H9 (cell line): Measurements from ENCODE around the gene ZBTB45. TPM values are rescaled to one million over a fixed set of nuclear protein-coding genes. Genes with fewer than 3 reads are reported as not detected.

Source experiments
- DNase-seq: peaks from one replicate; pipeline ENCODE4 v3.0.0-alpha.2; 2017
- H2AFZ ChIP-seq: one replicate; pipeline ENCODE4 v1.6.1; 2013; ENCODE audit warnings: mild to moderate bottlenecking, low read length, control low read depth, moderate library complexity
- H2AK5ac ChIP-seq: 2 replicates; pipeline ENCODE4 v1.6.1; 2013; ENCODE audit warnings: low read length, control low read depth, mixed read lengths; ENCODE audit not compliant: insufficient read length
- H2BK120ac ChIP-seq: one replicate; pipeline ENCODE4 v1.6.1; 2013; ENCODE audit warnings: low read depth, mild to moderate bottlenecking, low read length, control low read depth, inconsistent platforms; ENCODE audit not compliant: poor library complexity, severe bottlenecking
- H2BK12ac ChIP-seq: 2 replicates; pipeline ENCODE4 v1.6.1; 2013; ENCODE audit warnings: low read length, control low read depth, mixed read lengths, low read depth; ENCODE audit not compliant: insufficient read length
- H2BK15ac ChIP-seq: 2 replicates; pipeline ENCODE4 v1.6.1; 2013; ENCODE audit warnings: low read depth, low read length, control low read depth
- H2BK20ac ChIP-seq: one replicate; pipeline ENCODE4 v1.6.1; 2013; ENCODE audit warnings: low read depth, mild to moderate bottlenecking, low read length, control low read depth, inconsistent platforms; ENCODE audit not compliant: poor library complexity, severe bottlenecking
- H2BK5ac ChIP-seq: 2 replicates; pipeline ENCODE4 v1.6.1; 2013; ENCODE audit warnings: low read length, control low read depth, mixed read lengths; ENCODE audit not compliant: insufficient read length
- H3K14ac ChIP-seq: 2 replicates; pipeline ENCODE4 v1.6.1; 2013; ENCODE audit warnings: low read length, control low read depth; ENCODE audit not compliant: insufficient read depth
- H3K18ac ChIP-seq: 2 replicates; pipeline ENCODE4 v1.6.1; 2013; ENCODE audit warnings: low read depth, mild to moderate bottlenecking, mixed read lengths, low read length, control low read depth; ENCODE audit not compliant: insufficient read length
- H3K23ac ChIP-seq: 2 replicates; pipeline ENCODE4 v1.6.1; 2013; ENCODE audit warnings: low read length, control low read depth, mixed read lengths, low read depth; ENCODE audit not compliant: insufficient read length
- H3K23me2 ChIP-seq: 2 replicates; pipeline ENCODE4 v1.6.1; 2013; ENCODE audit warnings: low read depth, mild to moderate bottlenecking, mixed read lengths, low read length, control low read depth; ENCODE audit not compliant: insufficient read length, poor library complexity, severe bottlenecking
- H3K27ac ChIP-seq: 2 replicates; pipeline ENCODE4 v1.5.1; 2013; ENCODE audit warnings: low read length, control low read depth, mixed read lengths, low read depth; ENCODE audit not compliant: insufficient read length
- H3K27me3 ChIP-seq: 2 replicates; pipeline ENCODE4 v1.6.1; 2013; ENCODE audit warnings: low read length, control low read depth, inconsistent platforms; ENCODE audit not compliant: insufficient read depth
- H3K4ac ChIP-seq: 2 replicates; pipeline ENCODE4 v1.6.1; 2013; ENCODE audit warnings: low read depth, mild to moderate bottlenecking, control low read depth, inconsistent platforms, low read length, moderate library complexity
- H3K4me1 ChIP-seq: 2 replicates; pipeline ENCODE4 v1.6.1; 2013; ENCODE audit warnings: low read length, control low read depth, inconsistent platforms; ENCODE audit not compliant: insufficient read depth
- H3K4me2 ChIP-seq: 2 replicates; pipeline ENCODE4 v1.6.1; 2013; ENCODE audit warnings: low read length, control low read depth, mixed read lengths; ENCODE audit not compliant: insufficient read length, insufficient read depth
- H3K56ac ChIP-seq: 2 replicates; pipeline ENCODE4 v1.6.1; 2013; ENCODE audit warnings: low read depth, mild to moderate bottlenecking, mixed read lengths, low read length, control low read depth; ENCODE audit not compliant: insufficient read length
- H3K79me1 ChIP-seq: 2 replicates; pipeline ENCODE4 v1.6.1; 2013; ENCODE audit warnings: low read depth, mild to moderate bottlenecking, moderate library complexity, low read length, control low read depth, inconsistent platforms; ENCODE audit not compliant: insufficient read depth, poor library complexity, severe bottlenecking
- H3K79me2 ChIP-seq: 2 replicates; pipeline ENCODE4 v1.6.1; 2013; ENCODE audit warnings: low read length, control low read depth, inconsistent platforms; ENCODE audit not compliant: insufficient read depth
- H3K9ac ChIP-seq: 2 replicates; pipeline ENCODE4 v1.6.1; 2013; ENCODE audit warnings: low read length, control low read depth, mixed read lengths; ENCODE audit not compliant: insufficient read length; ENCODE audit errors: extremely low read depth
- H3K9me3 ChIP-seq: one replicate; pipeline ENCODE4 v1.6.1; 2013; ENCODE audit warnings: low read depth, low read length, inconsistent platforms; ENCODE audit not compliant: control insufficient read depth
- H3T11ph ChIP-seq: one replicate; pipeline ENCODE4 v1.6.1; 2013; ENCODE audit warnings: mild to moderate bottlenecking, low read length, control low read depth, inconsistent platforms
- H4K20me1 ChIP-seq: one replicate; pipeline ENCODE4 v1.6.1; 2013; ENCODE audit not compliant: control insufficient read depth, insufficient read length, insufficient read depth
- H4K5ac ChIP-seq: 2 replicates; pipeline ENCODE4 v1.6.1; 2013; ENCODE audit warnings: low read depth, mild to moderate bottlenecking, mixed read lengths, low read length, control low read depth; ENCODE audit not compliant: insufficient read length
- H4K8ac ChIP-seq: replicated peaks from 2 replicates; pipeline ENCODE4 v1.6.1; 2013; ENCODE audit warnings: low read length, control low read depth, mixed read lengths, low read depth; ENCODE audit not compliant: insufficient read length
- H4K91ac ChIP-seq: 2 replicates; pipeline ENCODE4 v1.6.1; 2013; ENCODE audit warnings: low read depth, mild to moderate bottlenecking, moderate library complexity, mixed read lengths, low read length, control low read depth; ENCODE audit not compliant: insufficient read length
- H3K27ac Mint-ChIP-seq, 3 experiments: 2 replicates in 2 of 3; 3 replicates in 1 of 3; pipeline ENCODE4 v1.8.0; 2020 to 2021; ENCODE audit warnings: mixed read lengths in 3 of 3, mild to moderate bottlenecking in 1 of 3, moderate library complexity in 1 of 3
- H3K27me3 Mint-ChIP-seq: 2 replicates; pipeline ENCODE4 v1.8.0; 2021; ENCODE audit warnings: low read depth, mild to moderate bottlenecking, moderate library complexity, mixed read lengths
- H3K36me3 Mint-ChIP-seq, 3 experiments: 2 replicates in 2 of 3; 3 replicates in 1 of 3; pipeline ENCODE4 v1.8.0; 2020 to 2021; ENCODE audit warnings: low read depth in 3 of 3, mixed read lengths in 3 of 3; ENCODE audit not compliant: insufficient read depth in 1 of 3
- H3K4me1 Mint-ChIP-seq, 2 experiments: 2 replicates each; pipeline ENCODE4 v1.8.0; 2020; ENCODE audit warnings: mixed read lengths in 2 of 2
- H3K4me3 Mint-ChIP-seq, 2 experiments: 2 replicates in 1 of 2; 3 replicates in 1 of 2; pipeline ENCODE4 v1.8.0; 2020 to 2021; ENCODE audit warnings: mild to moderate bottlenecking in 2 of 2, mixed read lengths in 2 of 2, moderate library complexity in 1 of 2
- H3K9me3 Mint-ChIP-seq, 2 experiments: 2 replicates in 1 of 2; 3 replicates in 1 of 2; pipeline ENCODE4 v1.8.0; 2020; ENCODE audit warnings: mild to moderate bottlenecking in 2 of 2, mixed read lengths in 2 of 2, moderate library complexity in 1 of 2
- CTCF ChIP-seq: fragments of 200-600 bp; sonication (generic); conservative IDR thresholded peaks from 3 replicates; pipeline ENCODE4 v1.8.0; 2021; ENCODE audit warnings: antibody characterized with exemption, mild to moderate bottlenecking
- WGBS: extraction: QIAGEN DNeasy Blood & Tissue Kit; methylation state at CpG from one replicate; pipeline ENCODE4 v1.1.7; 2013; ENCODE audit warnings: missing lambda C conversion rate, low lambda C conversion rate, mixed read lengths; ENCODE audit not compliant: insufficient read length; ENCODE audit errors: extremely low coverage; 5-methylcytosine and 5-hydroxymethylcytosine counted together
- total RNA-seq: library from RNA; stranded (reverse); gene quantifications from 2 replicates; pipeline ENCODE4 v1.2.1, GENCODE V29; 2021

ZBTB45 gene
- total RNA-seq, 1 experiment from 2014 or later = 18.7 TPM

- peak overlapping the region; percentile 1 to 78 (median 77); a peak in 6 of 7 replicates for H3K27ac Mint-ChIP-seq
- H3K23ac ChIP-seq = no peak overlapping the region
- H3K27me3 ChIP-seq = no peaks in the 10 kb centered on the region
- no peak overlapping the region for H2BK5ac ChIP-seq
- H2BK15ac ChIP-seq = no peak overlapping the region
- no peaks in the 10 kb centered on the region for H3K79me1 ChIP-seq
- no peak overlapping the region for H2AK5ac ChIP-seq
- no peak overlapping the region for H3T11ph ChIP-seq
- H3K9me3 Mint-ChIP-seq = peaks cover 0 to 3% of the 10 kb centered on the region in 2 experiments; a peak in 1 of 5 replicates
- H3K4me2 ChIP-seq = peak overlapping the region; percentile 99
- H4K5ac ChIP-seq = no peak overlapping the region
- H4K20me1 ChIP-seq = no peaks in the 10 kb centered on the region
- H3K4ac ChIP-seq = no peak overlapping the region
- no peak overlapping the region for H2BK120ac ChIP-seq
- H3K9me3 ChIP-seq = no peaks in the 10 kb centered on the region
- H2BK12ac ChIP-seq = no peak overlapping the region
- no peak overlapping the region for H4K91ac ChIP-seq
- no peak overlapping the region for H3K18ac ChIP-seq
- H3K23me2 ChIP-seq = peaks cover 14% of the 10 kb centered on the region
- WGBS = no CpG with 5 or more reads among the region's 60 CpGs
- peak overlapping the region; percentile 54 for H2AFZ ChIP-seq
- H3K4me1 ChIP-seq = peaks cover 6% of the 10 kb centered on the region; the same call in 1 of the 2 replicates
- peak overlapping the region; percentile 31 for H3K27ac ChIP-seq
- H3K56ac ChIP-seq = no peak overlapping the region
- peak overlapping the region; percentile 83 for H3K9ac ChIP-seq
- no peaks in the 10 kb centered on the region; a peak in 1 of 7 replicates for H3K36me3 Mint-ChIP-seq
- peak; percentile 100 for DNase-seq
- no peak overlapping the region for H2BK20ac ChIP-seq
- H3K4me1 Mint-ChIP-seq = peaks cover 9 to 12% of the 10 kb centered on the region in 2 experiments
- no peaks in the 10 kb centered on the region for H3K79me2 ChIP-seq
- peak; percentile 49 for TF ChIP-seq CTCF
- H3K14ac ChIP-seq = peak overlapping the region; percentile 34; the same call in 1 of the 2 replicates
- H4K8ac ChIP-seq = no peak overlapping the region
- H3K4me3 Mint-ChIP-seq = peak overlapping the region; percentile 86 to 99
- peaks cover 4% of the 10 kb centered on the region for H3K27me3 Mint-ChIP-seq
These were observed 20.3 kb downstream of the ZBTB45 start for GRCh38 chr19:58499021-58499927.
